ENCODE results near the gene KLHDC10.
"Not testable (repeated sequence)": the region's sequence is repeated elsewhere in the genome, so short reads cannot be mapped to it uniquely, and the experiment has no call there.

KLHDC10 gene

GRCh38 chr7:130062246-130062645 is 8.1 kb upstream of the KLHDC10 start:
- TF ChIP-seq, protein P1, sequence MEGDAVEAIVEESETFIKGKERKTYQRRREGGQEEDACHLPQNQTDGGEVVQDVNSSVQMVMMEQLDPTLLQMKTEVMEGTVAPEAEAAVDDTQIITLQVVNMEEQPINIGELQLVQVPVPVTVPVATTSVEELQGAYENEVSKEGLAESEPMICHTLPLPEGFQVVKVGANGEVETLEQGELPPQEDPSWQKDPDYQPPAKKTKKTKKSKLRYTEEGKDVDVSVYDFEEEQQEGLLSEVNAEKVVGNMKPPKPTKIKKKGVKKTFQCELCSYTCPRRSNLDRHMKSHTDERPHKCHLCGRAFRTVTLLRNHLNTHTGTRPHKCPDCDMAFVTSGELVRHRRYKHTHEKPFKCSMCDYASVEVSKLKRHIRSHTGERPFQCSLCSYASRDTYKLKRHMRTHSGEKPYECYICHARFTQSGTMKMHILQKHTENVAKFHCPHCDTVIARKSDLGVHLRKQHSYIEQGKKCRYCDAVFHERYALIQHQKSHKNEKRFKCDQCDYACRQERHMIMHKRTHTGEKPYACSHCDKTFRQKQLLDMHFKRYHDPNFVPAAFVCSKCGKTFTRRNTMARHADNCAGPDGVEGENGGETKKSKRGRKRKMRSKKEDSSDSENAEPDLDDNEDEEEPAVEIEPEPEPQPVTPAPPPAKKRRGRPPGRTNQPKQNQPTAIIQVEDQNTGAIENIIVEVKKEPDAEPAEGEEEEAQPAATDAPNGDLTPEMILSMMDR (IDR thresholded peaks at IDR 0.05): no peak
- H3K27me3 ChIP-seq: no peaks in the 10 kb centered on the region
- H3K4me3 ChIP-seq (ENCODE audit: low read depth in 1 of 2, low read length in 1 of 2): no peak overlapping the region
- H3K36me3 ChIP-seq: no peaks in the 10 kb centered on the region
- no peak overlapping the region for H3K27ac ChIP-seq
- peaks cover 0 to 4% of the 10 kb centered on the region in 2 experiments for H3K4me1 ChIP-seq (ENCODE audit: control insufficient read depth in 1 of 2, insufficient read depth in 1 of 2, low read depth in 1 of 2, low read length in 1 of 2)
- H3K9me3 ChIP-seq: no peaks in the 10 kb centered on the region

DNA sequence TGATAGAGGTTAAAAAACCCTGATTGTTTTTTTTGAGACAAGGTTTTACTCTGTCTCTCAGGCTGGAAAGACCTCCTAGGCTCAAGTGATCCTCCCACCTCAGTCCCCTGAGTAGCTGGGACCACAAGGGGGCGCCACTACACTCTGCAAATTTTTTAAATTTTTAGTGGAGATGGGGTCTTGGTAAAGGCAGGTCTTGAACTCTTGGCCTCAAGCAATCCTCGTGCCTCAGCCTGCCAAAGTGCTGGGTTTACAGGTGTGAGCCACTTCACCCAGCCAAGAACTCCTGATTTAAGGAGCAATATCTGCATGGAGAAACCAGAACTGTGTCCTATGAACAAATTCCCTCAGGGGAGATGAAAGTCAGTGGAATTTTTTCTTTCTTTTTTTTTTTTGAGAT is 7.3 kb upstream of the KLHDC10 start:
- TF ChIP-seq, protein P1 (IDR thresholded peaks at IDR 0.05): peak; percentile 69
- H3K4me1 ChIP-seq (ENCODE audit: control insufficient read depth in 1 of 2, insufficient read depth in 1 of 2, low read depth in 1 of 2, low read length in 1 of 2): peaks cover 0 to 4% of the 10 kb centered on the region in 2 experiments

GRCh38 chr7:130064580-130064926 is 5.8 kb upstream of the KLHDC10 start:
- H3K27ac ChIP-seq; H3K36me3 ChIP-seq; H3K4me3 ChIP-seq (ENCODE audit: low read depth in 1 of 2, low read length in 1 of 2); H3K4me1 ChIP-seq (ENCODE audit: control insufficient read depth in 1 of 2, insufficient read depth in 1 of 2, low read depth in 1 of 2, low read length in 1 of 2); H3K9me3 ChIP-seq; H3K27me3 ChIP-seq: not testable (repeated sequence)

More for the DNA sequence above, 7.3 kb upstream of the KLHDC10 start:
- H3K4me3 ChIP-seq (ENCODE audit: low read depth in 1 of 2, low read length in 1 of 2): no peak overlapping the region
- no peaks in the 10 kb centered on the region for H3K27me3 ChIP-seq
- no peak overlapping the region for H3K27ac ChIP-seq
- no peaks in the 10 kb centered on the region for H3K9me3 ChIP-seq
- H3K36me3 ChIP-seq: no peaks in the 10 kb centered on the region

DNA sequence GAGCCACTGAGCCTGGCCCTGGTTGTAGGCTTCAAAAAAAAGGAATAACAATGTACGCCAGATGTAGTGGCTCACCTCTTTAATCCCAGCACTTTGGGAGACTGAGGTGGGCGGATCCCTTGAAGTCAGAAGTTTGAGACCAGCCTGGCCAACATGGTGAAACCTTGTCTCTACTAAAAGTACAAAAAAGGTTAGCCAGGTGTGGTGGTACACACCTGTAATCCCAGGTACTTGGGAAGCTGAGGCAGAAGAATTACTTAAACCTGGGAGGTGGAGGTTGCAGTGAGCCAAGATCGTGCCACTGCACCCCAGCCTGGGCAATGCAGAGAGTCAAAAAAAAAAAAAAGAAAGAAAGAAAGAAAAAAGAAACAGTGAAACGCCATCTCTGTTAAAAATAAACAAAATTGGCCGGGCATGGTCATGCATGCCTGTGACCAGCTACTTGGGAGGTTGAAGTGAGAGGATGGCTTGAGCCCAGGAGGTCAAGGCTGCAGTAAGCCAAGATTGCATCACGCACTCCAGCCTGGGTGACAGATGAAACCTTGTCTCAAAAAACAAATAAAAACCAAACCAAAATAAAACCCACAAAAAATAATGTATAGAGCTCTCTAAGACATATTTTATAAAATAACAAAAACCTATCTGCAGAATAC is 4.7 kb upstream of the KLHDC10 start:
- Histone ChIP-seq H3K36me3 (no peaks in the 10 kb centered on the region), H3K9me3 (no peaks in the 10 kb centered on the region), H3K27ac (no peak overlapping the region), H3K4me3 (ENCODE audit: low read depth in 1 of 2, low read length in 1 of 2) (no peak overlapping the region), H3K27me3 (no peaks in the 10 kb centered on the region), H3K4me1 (ENCODE audit: control insufficient read depth in 1 of 2, insufficient read depth in 1 of 2, low read depth in 1 of 2, low read length in 1 of 2) (peaks cover 6 to 10% of the 10 kb centered on the region in 2 experiments)
- TF ChIP-seq, protein P1 (IDR thresholded peaks at IDR 0.05): no peak

DNA sequence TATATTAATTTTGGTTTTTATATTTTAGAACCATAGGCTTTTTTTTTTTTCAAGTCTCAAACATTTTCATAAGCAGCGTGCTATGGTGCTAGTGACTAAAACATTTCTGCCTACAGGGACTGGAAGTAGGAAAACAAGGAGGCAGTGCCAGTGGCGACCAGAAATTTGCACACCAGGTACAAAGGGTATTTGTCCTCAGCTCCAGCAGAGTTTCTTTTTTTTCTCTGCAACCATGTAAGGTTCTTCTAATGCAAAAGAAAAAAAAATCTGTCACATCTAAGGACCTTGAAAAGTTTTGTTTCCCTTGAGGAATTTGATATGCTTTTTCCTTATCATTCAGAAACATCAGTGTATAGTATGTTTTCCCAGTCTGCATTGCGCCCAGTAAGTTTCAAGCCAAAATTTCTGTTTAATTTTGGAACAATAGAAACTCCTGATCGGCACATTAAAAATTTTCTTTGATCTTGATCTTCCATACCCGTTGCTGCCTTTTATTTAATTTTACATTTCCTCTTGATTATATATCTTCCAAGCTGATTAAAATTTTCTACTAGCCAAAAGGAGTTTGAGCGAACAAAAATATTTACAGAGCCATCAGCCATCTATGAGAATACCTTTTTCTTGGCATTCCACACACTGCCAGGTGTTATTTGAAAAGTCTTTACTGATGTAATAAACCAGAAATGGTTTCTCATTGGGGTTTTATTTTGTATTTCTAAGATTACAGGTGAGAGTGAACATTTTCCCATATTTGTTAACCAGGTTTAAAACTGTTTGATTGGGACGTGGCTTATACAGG is 956 bp upstream of the KLHDC10 start:
- TF ChIP-seq, protein P1 (IDR thresholded peaks at IDR 0.05): no peak
- Histone ChIP-seq H3K4me3 (ENCODE audit: low read depth in 1 of 2, low read length in 1 of 2) (peak overlapping the region; percentile 74 to 88), H3K27me3 (no peaks in the 10 kb centered on the region), H3K9me3 (no peaks in the 10 kb centered on the region), H3K27ac (peak overlapping the region; percentile 87), H3K4me1 (ENCODE audit: control insufficient read depth in 1 of 2, insufficient read depth in 1 of 2, low read depth in 1 of 2, low read length in 1 of 2) (peaks cover 23 to 25% of the 10 kb centered on the region in 2 experiments), H3K36me3 (no peaks in the 10 kb centered on the region)
